ENCODE data around the gene HNRNPH3. TPM values are rescaled to one million over a fixed set of nuclear protein-coding genes. Genes with fewer than 3 reads are reported as not detected.

Gene HNRNPH3
- total RNA-seq, 1 donor from 2014 or later = 77.5 TPM

- H3K4me3 Mint-ChIP-seq = no peak overlapping the region
- no peak for DNase-seq (ENCODE audit: low spot score)
- H3F3A ChIP-seq (ENCODE audit: low read depth) = peaks cover 11% of the 10 kb centered on the region
- H3K27me3 Mint-ChIP-seq (ENCODE audit: insufficient read depth, low read depth) = peaks cover 2% of the 10 kb centered on the region
- H3K9ac ChIP-seq = no peak overlapping the region
- TF ChIP-seq EZH2phosphoT487 (IDR thresholded peaks at IDR 0.05) (no peak), CTCF (IDR thresholded peaks at IDR 0.05) (no peak), EZH2 (IDR thresholded peaks at IDR 0.05) (no peak)
- H3K4me2 ChIP-seq = no peak overlapping the region
- no peaks in the 10 kb centered on the region for H3K9me3 ChIP-seq (ENCODE audit: low read depth)
- no peaks in the 10 kb centered on the region for H3K4me1 Mint-ChIP-seq
- H4K20me1 ChIP-seq (ENCODE audit: low read depth) = no peaks in the 10 kb centered on the region
- peaks cover 4% of the 10 kb centered on the region for H3K36me3 ChIP-seq
- H3K4me3 ChIP-seq = no peak overlapping the region
- H3K9me3 Mint-ChIP-seq = no peaks in the 10 kb centered on the region
- H3K27me3 ChIP-seq = no peaks in the 10 kb centered on the region
- H2AFZ ChIP-seq (replicated peaks) = no peak overlapping the region
- no peak overlapping the region for H3K27ac Mint-ChIP-seq
- no peaks in the 10 kb centered on the region for H3K4me1 ChIP-seq
- peaks cover 18% of the 10 kb centered on the region for H3K36me3 Mint-ChIP-seq
- no peaks in the 10 kb centered on the region for H3K79me2 ChIP-seq (ENCODE audit: low read depth)
- H3K27ac ChIP-seq = no peak overlapping the region
Measured at GRCh38 chr10:68353537-68353936, 21.7 kb downstream of the HNRNPH3 start.

- H3K79me2 ChIP-seq (ENCODE audit: low read depth) = no peaks in the 10 kb centered on the region
- no peak overlapping the region for H3K4me2 ChIP-seq
- TF ChIP-seq EZH2phosphoT487 (IDR thresholded peaks at IDR 0.05) (no peak), CTCF (IDR thresholded peaks at IDR 0.05) (no peak), EZH2 (IDR thresholded peaks at IDR 0.05) (no peak)
- no peak overlapping the region for H3K9ac ChIP-seq
- peaks cover 19% of the 10 kb centered on the region for H3K36me3 ChIP-seq
- Mint-ChIP-seq H3K9me3 (no peaks in the 10 kb centered on the region), H3K36me3 (peaks cover 20% of the 10 kb centered on the region), H3K27me3 (ENCODE audit: insufficient read depth, low read depth) (no peaks in the 10 kb centered on the region), H3K4me3 (no peak overlapping the region), H3K4me1 (no peaks in the 10 kb centered on the region), H3K27ac (no peak overlapping the region)
- H3K27ac ChIP-seq = no peak overlapping the region
- no peaks in the 10 kb centered on the region for H3K4me1 ChIP-seq
- no peaks in the 10 kb centered on the region for H3K27me3 ChIP-seq
- H3K4me3 ChIP-seq = no peak overlapping the region
- H4K20me1 ChIP-seq (ENCODE audit: low read depth) = no peaks in the 10 kb centered on the region
- peaks cover 7% of the 10 kb centered on the region for H3F3A ChIP-seq (ENCODE audit: low read depth)
- no peaks in the 10 kb centered on the region for H3K9me3 ChIP-seq (ENCODE audit: low read depth)
- no peak overlapping the region for H2AFZ ChIP-seq (replicated peaks)
- no peak for DNase-seq (ENCODE audit: low spot score)
Measured at GRCh38 chr10:68359189-68359588, 27.3 kb downstream of the HNRNPH3 start.

- Histone ChIP-seq H3K9ac (no peak overlapping the region), H3K4me1 (no peaks in the 10 kb centered on the region), H3K79me2 (ENCODE audit: low read depth) (no peaks in the 10 kb centered on the region), H3K4me2 (no peak overlapping the region), H3K36me3 (peaks cover 14% of the 10 kb centered on the region), H3K4me3 (no peak overlapping the region), H2AFZ (replicated peaks) (no peak overlapping the region), H3F3A (ENCODE audit: low read depth) (peaks cover 7% of the 10 kb centered on the region), H3K9me3 (ENCODE audit: low read depth) (no peaks in the 10 kb centered on the region), H4K20me1 (ENCODE audit: low read depth) (no peaks in the 10 kb centered on the region), H3K27ac (no peak overlapping the region), H3K27me3 (no peaks in the 10 kb centered on the region)
- Mint-ChIP-seq H3K27ac (no peak overlapping the region), H3K27me3 (ENCODE audit: insufficient read depth, low read depth) (peaks cover 2% of the 10 kb centered on the region), H3K4me1 (no peaks in the 10 kb centered on the region), H3K9me3 (no peaks in the 10 kb centered on the region), H3K36me3 (peaks cover 14% of the 10 kb centered on the region), H3K4me3 (no peak overlapping the region)
- DNase-seq (ENCODE audit: low spot score) = no peak
- TF ChIP-seq EZH2phosphoT487 (IDR thresholded peaks at IDR 0.05) (no peak), EZH2 (IDR thresholded peaks at IDR 0.05) (no peak), CTCF (IDR thresholded peaks at IDR 0.05) (no peak)
Measured at GRCh38 chr10:68362590-68362989, 30.7 kb downstream of the HNRNPH3 start.

All from neural progenitor cell (in vitro differentiated cells).